Measurements from ENCODE around the gene CACNA1D.
"Not testable (repeated sequence)": the region's sequence is repeated elsewhere in the genome, so short reads cannot be mapped to it uniquely, and the experiment has no call there.

Gene CACNA1D

GRCh38 chr3:53664812-53665211 is 170.4 kb downstream of the CACNA1D start:
- DNase-seq, result not testable (repeated sequence)

DNA sequence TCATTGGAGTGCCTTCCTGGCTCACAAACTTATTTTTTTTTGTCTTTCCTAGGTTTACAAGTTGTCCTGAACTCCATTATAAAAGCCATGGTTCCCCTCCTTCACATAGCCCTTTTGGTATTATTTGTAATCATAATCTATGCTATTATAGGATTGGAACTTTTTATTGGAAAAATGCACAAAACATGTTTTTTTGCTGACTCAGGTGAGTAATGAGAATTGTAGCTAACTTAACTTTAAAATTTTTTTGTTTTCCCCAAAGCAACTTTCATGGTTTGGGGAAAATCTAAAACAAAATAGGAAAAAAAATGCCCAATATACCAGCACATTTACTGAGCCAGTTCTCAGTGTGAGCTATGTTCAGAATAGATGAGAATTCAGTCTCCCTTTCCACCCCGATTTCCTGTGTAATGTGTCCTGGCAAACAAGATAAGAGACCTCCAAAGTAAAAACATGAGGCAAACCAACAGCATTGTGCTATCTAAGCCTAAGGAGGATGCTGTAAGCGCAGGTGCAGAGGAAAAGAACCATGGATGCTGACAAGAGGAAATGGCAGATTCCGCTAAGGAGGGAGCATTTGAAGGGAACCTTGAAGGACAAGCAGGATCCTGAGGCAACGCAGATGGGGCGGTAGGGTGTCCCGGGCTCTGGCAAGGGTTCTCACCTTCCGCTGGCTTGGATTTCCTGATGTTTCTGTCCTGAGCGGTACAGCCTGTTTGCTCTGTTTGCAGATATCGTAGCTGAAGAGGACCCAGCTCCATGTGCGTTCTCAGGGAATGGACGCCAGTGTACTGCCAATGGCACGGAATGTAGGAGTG is 171.4 kb downstream of the CACNA1D start:
- peak; percentile 51 for DNase-seq

DNA sequence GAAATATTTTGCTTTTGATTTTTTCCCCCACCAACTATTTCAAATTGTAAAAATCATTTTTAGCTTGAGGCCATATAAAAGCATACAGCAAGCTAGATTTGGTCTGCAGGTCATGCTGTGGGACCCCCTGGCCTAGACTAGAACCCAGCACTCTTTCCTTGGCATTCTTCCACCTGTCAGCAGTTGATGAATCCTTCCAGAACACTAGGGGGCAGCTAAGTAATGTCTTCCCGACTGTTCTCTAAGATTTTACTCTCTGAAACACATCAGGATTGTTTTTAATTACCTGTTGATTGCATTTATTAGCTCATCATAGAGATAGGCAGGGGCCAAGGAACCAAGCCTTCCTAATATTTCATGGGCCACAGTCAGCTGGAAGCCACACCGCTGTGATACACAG is 174.5 kb downstream of the CACNA1D start:
- DNase-seq, result peak; percentile 43

- no peak for DNase-seq
These were observed 176.3 kb downstream of the CACNA1D start for GRCh38 chr3:53670721-53671120.

GRCh38 chr3:53671192-53671960 is 177.0 kb downstream of the CACNA1D start:
- no peak for DNase-seq

DNA sequence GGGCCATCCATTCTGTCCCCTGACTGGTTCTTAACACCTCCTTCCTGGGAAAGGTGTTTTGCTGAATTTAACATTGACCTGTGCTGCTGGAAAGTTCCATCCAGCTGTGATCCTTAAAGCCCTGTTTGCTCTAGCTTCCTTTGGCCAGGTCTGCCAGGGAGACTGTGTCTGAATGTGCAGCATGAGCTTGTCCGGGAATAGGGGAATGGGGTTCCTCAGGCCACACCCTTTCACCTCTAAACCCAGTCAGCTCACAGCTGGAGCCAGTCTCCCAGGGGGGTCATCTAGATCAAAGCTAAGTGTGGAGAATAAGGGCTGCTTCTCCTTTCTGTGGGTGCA is 177.5 kb downstream of the CACNA1D start:
- no peak for DNase-seq

- no peak for DNase-seq
These were observed 178.6 kb downstream of the CACNA1D start for GRCh38 chr3:53672981-53673380.

- DNase-seq, result no peak
These were observed 179.4 kb downstream of the CACNA1D start for GRCh38 chr3:53673722-53674350.

- no peak for DNase-seq
These were observed 180.2 kb downstream of the CACNA1D start for GRCh38 chr3:53674582-53674981.

- no peak for DNase-seq
These were observed 180.7 kb downstream of the CACNA1D start for GRCh38 chr3:53675022-53675697.

- DNase-seq, result no peak
These were observed 181.5 kb downstream of the CACNA1D start for GRCh38 chr3:53675942-53676341.

DNA sequence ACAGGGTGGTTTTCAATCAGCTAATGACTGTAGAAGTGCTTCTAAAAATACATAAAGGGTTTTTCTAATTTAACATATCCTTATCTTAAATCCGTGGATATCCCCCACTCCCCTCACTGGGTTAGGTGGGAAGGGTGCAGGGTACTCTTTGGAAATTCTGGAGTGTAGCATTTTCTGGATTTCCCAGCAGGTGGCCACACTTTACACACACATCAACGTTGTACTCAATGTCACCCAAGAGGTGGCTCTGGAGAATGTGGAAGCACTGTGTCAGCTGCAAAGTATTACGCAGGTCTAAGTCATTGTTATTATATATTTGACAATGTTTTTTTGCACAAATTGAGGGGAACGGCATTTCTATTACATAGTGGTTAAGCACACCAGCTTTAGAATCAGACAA is 183.0 kb downstream of the CACNA1D start:
- DNase-seq, result peak; percentile 66

DNA sequence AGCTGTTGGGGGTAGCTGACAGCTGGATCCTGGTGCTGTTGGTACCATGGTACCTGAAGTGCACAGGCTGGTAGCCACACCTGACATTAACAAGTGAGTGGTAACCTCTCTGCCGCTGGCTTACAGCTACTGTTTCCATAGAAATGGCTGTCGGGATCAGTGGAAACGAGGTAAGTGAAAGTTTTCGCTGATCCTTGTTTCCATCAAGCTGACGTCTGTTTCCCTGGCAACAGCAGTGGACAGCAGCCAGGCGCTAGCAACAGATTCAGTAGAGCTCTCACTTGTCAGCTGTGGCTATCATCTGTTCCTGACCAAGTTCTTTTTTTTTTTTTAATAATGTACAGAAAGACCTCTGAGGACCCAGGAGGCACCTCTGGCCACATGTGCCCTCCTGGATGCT is 185.6 kb downstream of the CACNA1D start:
- no peak for DNase-seq

- no peak for DNase-seq
These were observed 188.4 kb downstream of the CACNA1D start for GRCh38 chr3:53682807-53683206.

DNA sequence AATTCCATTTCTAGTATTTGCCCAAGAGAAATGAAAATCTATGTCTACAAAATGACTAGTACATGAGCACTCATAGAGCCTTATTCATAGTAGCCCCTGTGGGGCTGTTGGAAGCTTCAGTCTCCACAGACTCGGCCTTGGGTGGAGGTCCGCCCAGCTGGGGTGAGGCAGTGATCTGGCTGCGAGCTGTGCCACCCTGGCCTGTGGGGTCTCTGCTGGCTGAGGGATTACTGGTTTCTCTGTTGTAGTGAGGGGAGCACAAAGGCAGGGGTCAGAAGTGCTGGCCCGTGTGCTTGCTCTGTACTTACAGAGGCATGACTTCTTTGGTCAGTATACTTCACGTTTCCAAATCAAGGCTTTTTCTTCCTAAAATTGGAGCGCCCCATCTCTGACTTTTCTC is 193.7 kb downstream of the CACNA1D start:
- DNase-seq, result no peak

GRCh38 chr3:53688989-53689388 is 194.6 kb downstream of the CACNA1D start:
- DNase-seq, result no peak

DNA sequence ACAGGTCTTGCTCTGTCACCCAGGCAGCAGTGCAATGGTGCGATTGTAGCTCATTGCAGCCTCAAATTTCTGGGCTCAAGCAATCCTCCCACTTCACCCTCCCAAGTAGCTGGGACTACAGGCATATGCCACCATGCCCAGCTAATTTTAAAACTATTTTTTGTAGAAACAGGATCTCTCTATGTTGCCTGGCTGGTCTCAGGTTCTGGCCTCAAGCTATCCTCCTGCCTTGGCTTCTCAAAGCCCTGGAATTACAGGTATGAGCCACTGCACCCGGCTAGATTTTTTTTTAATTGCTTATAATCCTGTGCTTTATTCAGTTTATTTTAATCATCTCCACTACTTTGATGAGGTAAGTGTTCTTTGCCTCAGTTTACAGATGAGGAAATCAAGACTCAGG is 195.3 kb downstream of the CACNA1D start:
- no peak for DNase-seq

DNA sequence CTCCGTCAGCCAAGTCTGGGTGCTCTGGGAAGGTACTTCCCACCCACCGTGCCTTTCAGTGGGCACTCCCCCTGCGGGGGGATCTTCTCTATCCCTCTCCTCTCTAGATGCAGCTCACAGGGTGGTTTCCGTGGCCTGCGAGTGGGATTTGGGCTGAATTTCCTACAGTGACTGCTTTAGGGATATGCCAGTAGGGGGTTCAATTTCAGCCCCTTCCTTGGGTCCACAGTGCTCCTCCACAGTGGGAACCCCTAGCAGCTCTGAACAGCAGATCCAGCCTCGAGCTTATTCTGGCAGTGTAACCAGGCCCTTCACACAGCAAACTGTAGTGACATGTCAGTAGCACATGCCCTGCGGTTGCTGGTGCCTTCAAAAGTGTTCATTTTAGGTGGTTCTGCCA is 196.1 kb downstream of the CACNA1D start:
- DNase-seq, result no peak

DNA sequence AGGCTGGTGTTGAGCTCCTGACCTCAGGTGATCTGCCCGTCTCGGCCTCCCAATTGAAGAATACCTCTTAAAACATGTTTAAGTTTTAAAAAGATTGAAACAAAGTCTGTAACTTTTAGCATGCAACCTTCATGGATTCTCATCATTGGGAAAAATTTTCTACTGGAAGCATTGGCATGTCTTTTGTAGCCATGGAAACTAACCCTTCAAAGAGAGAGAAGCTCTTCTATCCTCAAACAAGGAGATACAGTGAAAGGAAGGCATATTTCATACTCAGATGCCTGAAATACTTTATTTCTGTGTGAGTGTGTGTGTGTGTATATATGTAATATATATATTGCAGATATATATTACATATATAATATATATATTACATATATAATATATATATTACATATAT is 196.9 kb downstream of the CACNA1D start:
- no peak for DNase-seq

- DNase-seq, result no peak
These were observed 197.5 kb downstream of the CACNA1D start for GRCh38 chr3:53691885-53692284.

GRCh38 chr3:53693451-53693850 is 199.0 kb downstream of the CACNA1D start:
- peak; percentile 81 for DNase-seq

DNA sequence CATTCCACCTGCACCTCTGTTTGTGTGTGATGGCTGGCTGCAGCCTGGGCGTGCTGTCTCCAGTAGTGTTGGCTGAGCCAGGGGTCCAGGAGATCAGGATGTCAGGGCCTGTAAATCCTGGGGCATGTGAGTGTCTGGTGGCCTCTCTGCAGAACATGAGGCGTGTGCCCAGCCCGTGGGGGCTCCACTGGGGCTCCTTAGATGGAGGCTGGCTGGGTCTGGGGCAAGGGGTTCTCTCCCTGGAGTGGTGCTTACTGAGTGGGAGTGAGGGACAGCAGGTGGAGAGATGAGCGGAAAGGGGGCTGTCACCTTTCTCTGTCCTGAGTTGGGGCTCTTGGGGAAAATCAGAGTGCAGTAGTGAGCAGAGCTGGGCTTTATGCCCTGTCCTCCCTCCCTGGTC is 199.6 kb downstream of the CACNA1D start:
- DNase-seq, result no peak

GRCh38 chr3:53694666-53695323 is 200.4 kb downstream of the CACNA1D start:
- DNase-seq, result no peak
